GM18511 (cell line): Measurements from ENCODE around the gene NDE1.
"Not testable (repeated sequence)": the region's sequence is repeated elsewhere in the genome, so short reads cannot be mapped to it uniquely, and the experiment has no call there.

ENCODE experiments used
- ATAC-seq: cut with Tn5 transposase; IDR thresholded peaks from one replicate; pipeline ENCODE4 v1.9.1; 2021; ENCODE audit warnings: mild to moderate bottlenecking, moderate library complexity; ENCODE audit not compliant: unreplicated experiment

NDE1 gene

GRCh38 chr16:15649727-15650018 is 372 bp upstream of the NDE1 start:
- ATAC-seq: no peak

- peak; percentile 49 for ATAC-seq
Observed at GRCh38 chr16:15650698-15651171, 690 bp downstream of the NDE1 start.

- ATAC-seq: no peak
Observed at GRCh38 chr16:15652293-15653001, 2.4 kb downstream of the NDE1 start.

GRCh38 chr16:15653227-15653626 is 3.2 kb downstream of the NDE1 start:
- no peak for ATAC-seq

- no peak for ATAC-seq
Observed at GRCh38 chr16:15654591-15654990, 4.5 kb downstream of the NDE1 start.

- not testable (repeated sequence) for ATAC-seq
Observed at GRCh38 chr16:15655561-15655960, 5.5 kb downstream of the NDE1 start.

- no peak for ATAC-seq
Observed at GRCh38 chr16:15658149-15658548, 8.1 kb downstream of the NDE1 start.

GRCh38 chr16:15658556-15658955 is 8.5 kb downstream of the NDE1 start:
- no peak for ATAC-seq

- ATAC-seq: no peak
Observed at GRCh38 chr16:15660203-15660601, 10.2 kb downstream of the NDE1 start.

- ATAC-seq: no peak
Observed at GRCh38 chr16:15665107-15665506, 15.1 kb downstream of the NDE1 start.

GRCh38 chr16:15667091-15667742 is 17.2 kb downstream of the NDE1 start:
- no peak for ATAC-seq

GRCh38 chr16:15671530-15672117 is 21.6 kb downstream of the NDE1 start:
- no peak for ATAC-seq

- ATAC-seq: not testable (repeated sequence)
Observed at GRCh38 chr16:15672127-15672513, 22.1 kb downstream of the NDE1 start.

- no peak for ATAC-seq
Observed at GRCh38 chr16:15672514-15673167, 22.6 kb downstream of the NDE1 start.

GRCh38 chr16:15674571-15674970 is 24.5 kb downstream of the NDE1 start:
- no peak for ATAC-seq

GRCh38 chr16:15676506-15676905 is 26.5 kb downstream of the NDE1 start:
- ATAC-seq: no peak

GRCh38 chr16:15677447-15677846 is 27.4 kb downstream of the NDE1 start:
- ATAC-seq: no peak

- no peak for ATAC-seq
Observed at GRCh38 chr16:15682105-15682570, 32.1 kb downstream of the NDE1 start.

GRCh38 chr16:15686287-15686686 is 36.2 kb downstream of the NDE1 start:
- ATAC-seq: no peak

GRCh38 chr16:15689290-15689689 is 39.2 kb downstream of the NDE1 start:
- no peak for ATAC-seq

- no peak for ATAC-seq
Observed at GRCh38 chr16:15690296-15690695, 40.3 kb downstream of the NDE1 start.

- ATAC-seq: no peak
Observed at GRCh38 chr16:15691046-15691445, 41.0 kb downstream of the NDE1 start.
